H1 (cell line): ENCODE results near the gene PRKN. TPM values are rescaled to one million over a fixed set of nuclear protein-coding genes. Genes with fewer than 3 reads are reported as not detected.

Experiments
- CBX8 ChIP-seq: fragments of 300-800, 300-1000 bp; sonication (generic); IDR thresholded peaks from 2 replicates; pipeline ENCODE4 v1.7.1; 2016; ENCODE audit warnings: low read depth, low read length, borderline replicate concordance
- CEBPB ChIP-seq: IDR thresholded peaks from 2 replicates; pipeline ENCODE4 v1.6.1; 2012; ENCODE audit warnings: low read depth, low read length
- GTF2F1 ChIP-seq: IDR thresholded peaks from 2 replicates; pipeline ENCODE4 v1.6.1; 2012; ENCODE audit warnings: low read depth, low read length, improper control_type of control experiment, borderline replicate concordance
- POU5F1 ChIP-seq: IDR thresholded peaks from 2 replicates; pipeline ENCODE4 v1.6.1; 2011; ENCODE audit warnings: low read depth, mild to moderate bottlenecking, low read length, moderate library complexity
- RBBP5 ChIP-seq: IDR thresholded peaks from 2 replicates; pipeline ENCODE4 v1.7.1; 2012; ENCODE audit warnings: low read depth, mild to moderate bottlenecking, inconsistent platforms, low read length, moderate library complexity, borderline replicate concordance
- RXRA ChIP-seq: IDR thresholded peaks from 2 replicates; pipeline ENCODE4 v1.6.1; 2011; ENCODE audit warnings: low read depth, mild to moderate bottlenecking, low read length, moderate library complexity; ENCODE audit not compliant: insufficient read depth
- SP2 ChIP-seq: IDR thresholded peaks from 2 replicates; pipeline ENCODE4 v1.6.1; 2012; ENCODE audit warnings: mild to moderate bottlenecking, low read length, inconsistent platforms
- polyA plus RNA-seq, 7 experiments: library from polyadenylated mRNA; depleted of rRNA in 3 of 7; stranded (reverse) in 5 of 7; unstranded in 2 of 7; fragments of >200 nt in 5 of 7; fragments of 200-250 nt in 2 of 7; gene quantifications; 1 replicate in 5 of 7; 2 replicates in 1 of 7; 4 replicates in 1 of 7; pipeline versions ENCODE4 v1.2.1 to v1.2.3, GENCODE V29; 2011 to 2013; ENCODE audit warnings: missing spikeins in 2 of 7, mixed read lengths in 2 of 7
- total RNA-seq: library from RNA; stranded (reverse); fragmentation: NEBNext Ultra II Directional; extraction: Animal tissue kit (Norgen Biotek cat#: 25700); gene quantifications from 2 replicates; pipeline ENCODE4 v1.2.1, GENCODE V29; 2021

The PRKN gene
- total and polyA plus RNA-seq, 2 of the 8 experiments (the other 6 are each of a cell fraction or from before 2014, with no cell fraction given), result 0.13 to 0.29 TPM

DNA sequence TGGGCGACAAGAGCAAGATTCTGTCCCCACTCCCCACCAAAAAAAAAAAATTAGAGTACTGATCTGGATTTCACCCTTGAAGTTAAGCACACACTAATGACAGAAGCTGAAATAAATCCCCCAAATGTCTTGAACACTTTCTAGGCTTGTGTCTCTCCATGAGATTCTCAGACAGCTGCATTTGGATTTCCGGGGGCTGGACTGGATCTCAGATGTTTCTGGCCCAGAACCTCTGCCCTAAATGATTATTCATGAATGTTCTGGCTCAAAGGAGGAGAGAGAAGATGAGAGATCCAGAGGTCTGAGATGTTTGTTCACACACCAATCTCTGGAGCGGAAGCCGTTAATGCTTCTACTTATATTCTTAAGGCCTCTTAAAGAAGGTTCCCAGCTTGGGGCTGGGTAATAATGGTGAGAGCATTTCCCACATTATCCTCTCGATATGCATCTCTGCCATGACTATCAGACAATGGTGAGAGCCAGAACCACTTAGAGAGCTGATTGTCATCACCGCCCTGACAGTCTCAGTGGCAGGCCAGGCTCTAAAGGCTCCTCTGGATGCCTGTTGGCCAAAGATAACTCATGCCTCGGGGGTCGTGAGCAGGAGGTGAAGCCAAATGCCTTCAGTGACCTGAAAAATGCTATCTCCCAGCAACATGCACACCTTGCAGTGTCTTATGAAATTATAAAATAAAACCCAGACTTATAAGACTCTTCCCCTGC lies 1325.8 kb downstream of the PRKN start (continued):
- no peak for TF ChIP-seq RBBP5
- no peak for TF ChIP-seq CEBPB
- TF ChIP-seq GTF2F1, result no peak
- no peak for TF ChIP-seq POU5F1
- TF ChIP-seq RXRA, result no peak
- no peak for TF ChIP-seq SP2
- no peak for TF ChIP-seq CBX8
